HCT116 (cell line): ENCODE measurements around the gene DPYD. TPM values are rescaled to one million over a fixed set of nuclear protein-coding genes. Genes with fewer than 3 reads are reported as not detected.

Source experiments
- ATAC-seq: fragments of 200-7000 bp; cut with Tn5 transposase; 2 replicates; pipeline ENCODE4 v1.9.1; 2020; ENCODE audit warnings: mild to moderate bottlenecking, moderate library complexity
- BruUV-seq: library from RNA; stranded (reverse); fragments of 400-500 nt; replicated peaks from 2 replicates; lab custom pipeline; 2021; lab: Mats Ljungman, UMichigan
- CTCF ChIA-PET: fragments of 300-600 bp; sonication (Branson Sonifier 250); formaldehyde crosslinking; loops from one replicate; lab custom pipeline; 2021; ENCODE audit warnings: antibody characterized with exemption; lab: Charles Lee
- POLR2A ChIA-PET: fragments of 300-600, 350-600 bp; sonication (Branson Sonifier 250); formaldehyde crosslinking; loops from one replicate; lab custom pipeline; 2021; ENCODE audit warnings: antibody characterized with exemption; lab: Charles Lee
- RAD21 ChIA-PET, 2 experiments: fragments of 300-600 bp; sonication (Branson Sonifier 250); formaldehyde crosslinking; loops; one replicate each; lab custom pipeline; 2023; ENCODE audit warnings: low total read pairs in 2 of 2; ENCODE audit not compliant: uncharacterized antibody in 2 of 2, unreplicated experiment in 2 of 2, low non-redundant PET in 1 of 2; lab: Charles Lee
- DNase-seq: peaks from one replicate; pipeline ENCODE4 v3.0.0-alpha.2; 2010; ENCODE audit warnings: low read depth, low spot score
- H2AFZ ChIP-seq: fragments of 200-600 bp; shearing (Covaris generic), sonication (generic); 2 replicates; pipeline ENCODE4 v1.6.1; 2017; ENCODE audit warnings: low read depth, mixed run types, mixed read lengths, antibody characterized with exemption, low read length; ENCODE audit not compliant: poor library complexity, severe bottlenecking
- H3K27ac ChIP-seq: 2 replicates; pipeline ENCODE4 v1.5.1; 2012; ENCODE audit warnings: low read depth, low read length
- H3K27me3 ChIP-seq: fragments of 200-600 bp; sonication (generic); 2 replicates; pipeline ENCODE4 v1.6.1; 2016; ENCODE audit warnings: mixed run types, low read length, mixed read lengths; ENCODE audit not compliant: insufficient read depth
- H3K36me3 ChIP-seq, 2 experiments: fragments of 200-500 bp in 1 of 2; fragments of 200-600 bp in 1 of 2; sonication (Bioruptor generic) in 1 of 2; sonication (generic) in 1 of 2; 2 replicates each; pipeline versions ENCODE4 v1.5.1 to v1.6.1; 2014 to 2016; ENCODE audit warnings: low read length in 2 of 2, inconsistent platforms in 1 of 2, mixed read lengths in 1 of 2, mixed run types in 1 of 2; ENCODE audit not compliant: insufficient read depth in 2 of 2, control insufficient read depth in 1 of 2
- H3K4me1 ChIP-seq, 2 experiments: fragments of 200-600 bp in 1 of 2; sonication (generic) in 1 of 2; 2 replicates each; pipeline versions ENCODE4 v1.5.1 to v1.6.1; 2012 to 2017; ENCODE audit warnings: low read length in 2 of 2, inconsistent platforms in 1 of 2, mild to moderate bottlenecking in 1 of 2, mixed read lengths in 1 of 2, mixed run types in 1 of 2, moderate library complexity in 1 of 2; ENCODE audit not compliant: insufficient read depth in 2 of 2, control insufficient read depth in 1 of 2
- H3K4me2 ChIP-seq: fragments of 200-600 bp; sonication (generic); 2 replicates; pipeline ENCODE4 v1.6.1; 2017; ENCODE audit warnings: mixed run types, low read length, mixed read lengths
- H3K4me3 ChIP-seq, 2 experiments: fragments of 200-600 bp in 1 of 2; sonication (generic) in 1 of 2; replicated peaks in 1 of 2; 2 replicates each; pipeline ENCODE4 v1.5.1; 2011 to 2016; ENCODE audit warnings: low read length in 2 of 2, control low read depth in 1 of 2, low read depth in 1 of 2, mild to moderate bottlenecking in 1 of 2, mixed read lengths in 1 of 2, mixed run types in 1 of 2
- H3K79me2 ChIP-seq: fragments of 200-600 bp; sonication (generic); 2 replicates; pipeline ENCODE4 v1.6.1; 2017; ENCODE audit warnings: mild to moderate bottlenecking, mixed run types, low read length, moderate library complexity, mixed read lengths; ENCODE audit not compliant: insufficient read depth
- H3K9ac ChIP-seq: fragments of 200-600 bp; sonication (generic); 2 replicates; pipeline ENCODE4 v1.6.1; 2016; ENCODE audit warnings: low read length, mixed read lengths
- H3K9me2 ChIP-seq: fragments of 200-600 bp; sonication (generic), shearing (Covaris generic); 2 replicates; pipeline ENCODE4 v1.6.1; 2017; ENCODE audit warnings: mixed run types, mild to moderate bottlenecking, moderate library complexity; ENCODE audit not compliant: insufficient read depth
- H3K9me3 ChIP-seq, 2 experiments: fragments of 200-500 bp in 1 of 2; fragments of 200-600 bp in 1 of 2; sonication (Bioruptor generic) in 1 of 2; sonication (generic) in 1 of 2; 2 replicates each; pipeline ENCODE4 v1.6.1; 2014 to 2017; ENCODE audit warnings: low read length in 2 of 2, mixed read lengths in 2 of 2, inconsistent platforms in 1 of 2, low read depth in 1 of 2, mild to moderate bottlenecking in 1 of 2, mixed run types in 1 of 2, moderate library complexity in 1 of 2; ENCODE audit not compliant: control insufficient read depth in 1 of 2, insufficient read depth in 1 of 2
- H4K20me1 ChIP-seq: fragments of 200-600 bp; sonication (generic), shearing (Covaris generic); 2 replicates; pipeline ENCODE4 v1.6.1; 2017; ENCODE audit warnings: mixed run types, mild to moderate bottlenecking, moderate library complexity; ENCODE audit not compliant: insufficient read depth
- CEBPB ChIP-seq: IDR thresholded peaks from 2 replicates; pipeline ENCODE4 v1.6.1; 2012; ENCODE audit warnings: low read depth
- EGR1 ChIP-seq: IDR thresholded peaks from 2 replicates; pipeline ENCODE4 v1.6.1; 2012; ENCODE audit warnings: low read depth
- ELF1 ChIP-seq: IDR thresholded peaks from 2 replicates; pipeline ENCODE4 v1.6.1; 2012; ENCODE audit warnings: low read depth, borderline replicate concordance
- EZH2phosphoT487 ChIP-seq: fragments of 200-600 bp; IDR thresholded peaks from 2 replicates; pipeline ENCODE4 v1.6.1; 2018; ENCODE audit warnings: antibody characterized with exemption, borderline replicate concordance
- FOSL1 ChIP-seq: IDR thresholded peaks from 2 replicates; pipeline ENCODE4 v1.6.1; 2012; ENCODE audit warnings: low read depth
- JUND ChIP-seq: IDR thresholded peaks from 2 replicates; pipeline ENCODE4 v1.6.1; 2012
- POLR2A ChIP-seq: IDR thresholded peaks from 2 replicates; pipeline ENCODE4 v1.7.0; 2011; ENCODE audit warnings: borderline replicate concordance; ENCODE audit not compliant: insufficient read depth, insufficient read length; ENCODE audit errors: extremely low read depth
- RAD21 ChIP-seq: IDR thresholded peaks from 2 replicates; pipeline ENCODE4 v1.6.1; 2012; ENCODE audit warnings: low read depth, mild to moderate bottlenecking
- SP1 ChIP-seq: IDR thresholded peaks from 2 replicates; pipeline ENCODE4 v1.6.1; 2012; ENCODE audit warnings: low read depth
- SRF ChIP-seq: IDR thresholded peaks from 2 replicates; pipeline ENCODE4 v1.6.1; 2012; ENCODE audit warnings: low read depth
- TCF7L2 ChIP-seq: IDR thresholded peaks from 2 replicates; pipeline ENCODE4 v1.7.0; 2011; ENCODE audit warnings: borderline replicate concordance, inconsistent platforms; ENCODE audit not compliant: insufficient read depth, insufficient read length; ENCODE audit errors: extremely low read depth
- YY1 ChIP-seq: IDR thresholded peaks from 2 replicates; pipeline ENCODE4 v1.6.1; 2011; ENCODE audit warnings: low read length, low read depth, moderate library complexity, mild to moderate bottlenecking; ENCODE audit not compliant: insufficient replicate concordance; ENCODE audit errors: extremely low read depth
- ZFX ChIP-seq: fragments of 450-650 bp; IDR thresholded peaks from 2 replicates; pipeline ENCODE4 v1.6.1; 2017
- intact Hi-C: fragments of 100-400 bp; cut with micrococcal nuclease; formaldehyde crosslinking; loops from 2 replicates; pipeline ENCODE4 v1.10.0; 2022
- total RNA-seq: library from RNA; stranded (reverse); gene quantifications from one replicate; pipeline ENCODE4 v1.2.1, GENCODE V29; 2021; ENCODE audit not compliant: unreplicated experiment
- TF ChIP-seq, protein P1 (sequence below): IDR thresholded peaks from 2 replicates; pipeline ENCODE4 v1.6.1; 2012
- TF ChIP-seq, protein P2 (sequence below), 3 experiments: fragments of 200-600 bp in 1 of 3; sonication (generic) in 1 of 3; IDR thresholded peaks in 2 of 3; conservative IDR thresholded peaks in 1 of 3; 2 replicates each; pipeline ENCODE4 v1.5.1; 2012 to 2017; ENCODE audit warnings: low read depth in 2 of 3, low read length in 2 of 3, antibody characterized with exemption in 1 of 3, borderline replicate concordance in 1 of 3, control low read depth in 1 of 3, mild to moderate bottlenecking in 1 of 3, mixed read lengths in 1 of 3, mixed run types in 1 of 3, moderate library complexity in 1 of 3; ENCODE audit not compliant: insufficient read depth in 1 of 3

The DPYD gene
- total RNA-seq, 1 experiment from 2014 or later, result 1.7 TPM

DNA sequence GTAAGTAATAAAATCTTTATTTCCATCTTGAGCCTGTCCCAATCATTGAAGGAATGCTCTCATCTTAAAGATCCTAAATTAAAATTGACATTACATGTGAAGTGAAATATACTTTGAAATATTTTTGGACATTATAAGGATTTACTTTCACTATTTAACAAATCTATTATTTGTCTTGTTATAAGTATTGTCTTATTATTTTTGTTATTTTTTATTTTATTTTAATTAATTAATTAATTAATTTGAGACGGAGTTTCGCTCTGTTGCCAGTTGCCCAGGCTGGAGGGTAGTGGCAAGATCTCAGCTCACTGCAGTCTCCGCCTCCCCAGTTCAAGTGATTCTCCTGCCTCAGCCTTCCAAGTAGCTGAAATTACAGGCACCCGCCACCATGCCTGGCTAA is 343.2 kb downstream of the DPYD start:
- no peak overlapping the region for H2AFZ ChIP-seq
- H3K4me3 ChIP-seq, result no peak overlapping the region
- RAD21 ChIA-PET, result no interaction called here

DNA sequence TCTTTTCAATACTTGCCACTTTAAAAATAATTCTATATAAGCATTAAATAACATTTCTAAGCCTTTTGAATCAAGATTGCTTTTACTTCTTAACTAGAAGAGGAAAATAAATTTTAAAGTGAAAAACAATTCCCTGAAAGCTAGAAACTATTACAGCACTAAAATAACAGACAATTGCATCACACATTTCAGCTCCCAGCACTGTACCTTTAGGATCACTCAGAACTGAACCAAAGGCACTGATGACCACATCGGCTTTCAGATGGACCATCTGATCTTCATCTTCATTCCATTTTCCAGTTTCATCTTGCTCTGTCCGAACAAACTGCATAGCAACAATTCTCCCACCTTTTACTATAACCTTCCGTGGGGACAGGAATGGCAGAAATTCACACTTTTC is 347.3 kb downstream of the DPYD start:
- no peaks in the 10 kb centered on the region for H3K79me2 ChIP-seq
- H3K27me3 ChIP-seq, result no peaks in the 10 kb centered on the region
- no TSS peak for BruUV-seq
- ChIA-PET CTCF (no interaction called here), RAD21 (no interaction called here), POLR2A (no interaction called here)
- H4K20me1 ChIP-seq, result no peaks in the 10 kb centered on the region
- no peak for ATAC-seq
- H3K4me2 ChIP-seq, result no peak overlapping the region
- no peaks in the 10 kb centered on the region for H3K36me3 ChIP-seq
- no peak overlapping the region for H3K9ac ChIP-seq
- intact Hi-C loops, result no loop called here
- TF ChIP-seq TCF7L2 (no peak), RAD21 (no peak), POLR2A (no peak), ELF1 (no peak), CEBPB (no peak), EZH2phosphoT487 (no peak), SRF (no peak), JUND (no peak), SP1 (no peak), ZFX (no peak), YY1 (no peak), EGR1 (no peak)
- TF ChIP-seq, protein P1, sequence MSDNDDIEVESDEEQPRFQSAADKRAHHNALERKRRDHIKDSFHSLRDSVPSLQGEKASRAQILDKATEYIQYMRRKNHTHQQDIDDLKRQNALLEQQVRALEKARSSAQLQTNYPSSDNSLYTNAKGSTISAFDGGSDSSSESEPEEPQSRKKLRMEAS, result no peak
- TF ChIP-seq, protein P2, sequence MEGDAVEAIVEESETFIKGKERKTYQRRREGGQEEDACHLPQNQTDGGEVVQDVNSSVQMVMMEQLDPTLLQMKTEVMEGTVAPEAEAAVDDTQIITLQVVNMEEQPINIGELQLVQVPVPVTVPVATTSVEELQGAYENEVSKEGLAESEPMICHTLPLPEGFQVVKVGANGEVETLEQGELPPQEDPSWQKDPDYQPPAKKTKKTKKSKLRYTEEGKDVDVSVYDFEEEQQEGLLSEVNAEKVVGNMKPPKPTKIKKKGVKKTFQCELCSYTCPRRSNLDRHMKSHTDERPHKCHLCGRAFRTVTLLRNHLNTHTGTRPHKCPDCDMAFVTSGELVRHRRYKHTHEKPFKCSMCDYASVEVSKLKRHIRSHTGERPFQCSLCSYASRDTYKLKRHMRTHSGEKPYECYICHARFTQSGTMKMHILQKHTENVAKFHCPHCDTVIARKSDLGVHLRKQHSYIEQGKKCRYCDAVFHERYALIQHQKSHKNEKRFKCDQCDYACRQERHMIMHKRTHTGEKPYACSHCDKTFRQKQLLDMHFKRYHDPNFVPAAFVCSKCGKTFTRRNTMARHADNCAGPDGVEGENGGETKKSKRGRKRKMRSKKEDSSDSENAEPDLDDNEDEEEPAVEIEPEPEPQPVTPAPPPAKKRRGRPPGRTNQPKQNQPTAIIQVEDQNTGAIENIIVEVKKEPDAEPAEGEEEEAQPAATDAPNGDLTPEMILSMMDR (IDR thresholded peaks at IDR 0.05 in 2 of 3, conservative IDR thresholded peaks at IDR 0.05 in 1 of 3; ENCODE audit: borderline replicate concordance in 1 of 3, insufficient read depth in 1 of 3, low read depth in 2 of 3, low read length in 2 of 3), result no peak
- no peak overlapping the region for H3K27ac ChIP-seq
- H3K4me3 ChIP-seq, result no peak overlapping the region
- no peaks in the 10 kb centered on the region for H3K4me1 ChIP-seq
- H2AFZ ChIP-seq, result no peak overlapping the region
- no peaks in the 10 kb centered on the region for H3K9me3 ChIP-seq
- DNase-seq, result no peak
- no peaks in the 10 kb centered on the region for H3K9me2 ChIP-seq

More for the DNA sequence above, 343.2 kb downstream of the DPYD start:
- POLR2A ChIA-PET, result no interaction called here
- Histone ChIP-seq H3K4me1 (peaks cover 0 to 11% of the 10 kb centered on the region in 2 experiments; a peak in 1 of 4 replicates), H4K20me1 (no peaks in the 10 kb centered on the region)
- intact Hi-C loops, result no loop called here
- TF ChIP-seq FOSL1 (no peak), CEBPB (no peak), RAD21 (no peak), SP1 (no peak), POLR2A (no peak)
- TF ChIP-seq, all 23 proteins: peak for 0
- Histone ChIP-seq H3K27me3 (no peaks in the 10 kb centered on the region), H3K79me2 (no peaks in the 10 kb centered on the region), H3K36me3 (no peaks in the 10 kb centered on the region), H3K27ac (no peak overlapping the region), H3K9me3 (no peaks in the 10 kb centered on the region), H3K4me2 (no peak overlapping the region), H3K9me2 (no peaks in the 10 kb centered on the region), H3K9ac (no peak overlapping the region)
- no TSS peak for BruUV-seq
- ATAC-seq, result no peak
- DNase-seq, result no peak
- CTCF ChIA-PET, result no interaction called here
